ENCODE measurements around the gene FAXDC2.

Gene FAXDC2

GRCh38 chr5:154779105-154779504 lies 71.3 kb downstream of the FAXDC2 start:
- Histone ChIP-seq H3K27me3 (no peaks in the 10 kb centered on the region), H3K4me1 (peaks cover 0 to 85% (median 58%) of the 10 kb centered on the region in 4 donors), H3K9me3 (no peaks in the 10 kb centered on the region), H3K27ac (no peak overlapping the region), H3K36me3 (no peaks in the 10 kb centered on the region), H3K4me3 (no peak overlapping the region)
- TF ChIP-seq, protein P1, sequence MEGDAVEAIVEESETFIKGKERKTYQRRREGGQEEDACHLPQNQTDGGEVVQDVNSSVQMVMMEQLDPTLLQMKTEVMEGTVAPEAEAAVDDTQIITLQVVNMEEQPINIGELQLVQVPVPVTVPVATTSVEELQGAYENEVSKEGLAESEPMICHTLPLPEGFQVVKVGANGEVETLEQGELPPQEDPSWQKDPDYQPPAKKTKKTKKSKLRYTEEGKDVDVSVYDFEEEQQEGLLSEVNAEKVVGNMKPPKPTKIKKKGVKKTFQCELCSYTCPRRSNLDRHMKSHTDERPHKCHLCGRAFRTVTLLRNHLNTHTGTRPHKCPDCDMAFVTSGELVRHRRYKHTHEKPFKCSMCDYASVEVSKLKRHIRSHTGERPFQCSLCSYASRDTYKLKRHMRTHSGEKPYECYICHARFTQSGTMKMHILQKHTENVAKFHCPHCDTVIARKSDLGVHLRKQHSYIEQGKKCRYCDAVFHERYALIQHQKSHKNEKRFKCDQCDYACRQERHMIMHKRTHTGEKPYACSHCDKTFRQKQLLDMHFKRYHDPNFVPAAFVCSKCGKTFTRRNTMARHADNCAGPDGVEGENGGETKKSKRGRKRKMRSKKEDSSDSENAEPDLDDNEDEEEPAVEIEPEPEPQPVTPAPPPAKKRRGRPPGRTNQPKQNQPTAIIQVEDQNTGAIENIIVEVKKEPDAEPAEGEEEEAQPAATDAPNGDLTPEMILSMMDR (IDR thresholded peaks at IDR 0.05), result no peak
- DNase-seq, result peak in 1 of 2 donors; percentile 35
- intact Hi-C loops (cut with DNase I; ENCODE audit: low total_unique reads), result no loop called here

DNA sequence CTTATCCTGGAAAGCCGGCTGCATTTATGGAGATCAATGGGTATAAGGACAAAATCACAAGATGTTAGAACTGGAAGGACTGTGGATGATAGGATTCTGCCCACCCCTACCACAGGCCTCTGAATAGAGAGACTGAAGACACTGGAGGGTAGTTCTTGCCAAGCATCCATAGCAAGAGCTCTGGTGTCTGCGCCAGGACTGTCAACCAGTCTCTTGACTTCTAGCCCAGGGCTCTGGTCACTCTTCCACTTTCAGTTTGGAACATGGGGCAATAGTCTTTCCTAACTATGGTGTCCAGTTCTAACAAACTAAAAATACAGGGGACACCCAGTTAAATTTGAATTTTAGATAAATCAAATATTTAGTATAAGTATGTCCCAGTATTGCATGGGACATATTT lies 71.9 kb downstream of the FAXDC2 start:
- no peak for DNase-seq
- H3K4me1 ChIP-seq, result peaks cover 0 to 85% (median 57%) of the 10 kb centered on the region in 4 donors
- H3K36me3 ChIP-seq, result no peaks in the 10 kb centered on the region
- no peak overlapping the region for H3K27ac ChIP-seq
- no peak overlapping the region for H3K4me3 ChIP-seq
- no peaks in the 10 kb centered on the region for H3K9me3 ChIP-seq
- intact Hi-C loops (cut with DNase I; ENCODE audit: low total_unique reads), result no loop called here
- TF ChIP-seq, protein P1 (IDR thresholded peaks at IDR 0.05), result no peak
- H3K27me3 ChIP-seq, result no peaks in the 10 kb centered on the region

- no peaks in the 10 kb centered on the region for H3K27me3 ChIP-seq
- no peaks in the 10 kb centered on the region for H3K36me3 ChIP-seq
- no peaks in the 10 kb centered on the region for H3K9me3 ChIP-seq
- no peak for DNase-seq
- TF ChIP-seq, protein P1 (IDR thresholded peaks at IDR 0.05), result no peak
- peaks cover 0 to 85% (median 51%) of the 10 kb centered on the region in 4 donors for H3K4me1 ChIP-seq
- H3K4me3 ChIP-seq, result no peak overlapping the region
- H3K27ac ChIP-seq, result no peak overlapping the region
- intact Hi-C loops (cut with DNase I; ENCODE audit: low total_unique reads), result no loop called here
These were observed 74.2 kb downstream of the FAXDC2 start for GRCh38 chr5:154776167-154776566.

DNA sequence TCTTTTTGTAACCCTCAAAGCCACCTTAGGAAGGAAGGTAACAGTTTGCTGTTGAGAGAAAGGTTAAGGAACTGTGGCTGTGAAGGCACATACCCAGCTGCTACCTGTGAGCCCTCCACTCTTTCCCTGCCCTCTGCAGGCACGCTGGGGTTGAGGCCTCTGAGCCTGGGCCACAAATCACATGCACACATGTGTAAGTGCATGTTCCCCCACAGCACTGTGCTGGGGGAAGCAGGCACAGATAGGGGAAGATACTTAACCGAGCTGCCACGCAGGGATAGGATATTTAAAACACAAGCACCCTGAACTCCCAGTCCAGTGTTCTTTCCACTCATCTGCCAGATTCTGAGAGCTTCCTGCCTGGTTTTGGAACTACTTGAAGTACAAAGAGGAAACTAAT lies 77.1 kb downstream of the FAXDC2 start:
- no peak for DNase-seq
- Histone ChIP-seq H3K27me3 (no peaks in the 10 kb centered on the region), H3K36me3 (no peaks in the 10 kb centered on the region), H3K4me1 (peaks cover 0 to 87% (median 56%) of the 10 kb centered on the region in 4 donors), H3K9me3 (no peaks in the 10 kb centered on the region), H3K4me3 (no peak overlapping the region), H3K27ac (no peak overlapping the region)
- intact Hi-C loops (cut with DNase I; ENCODE audit: low total_unique reads), result no loop called here
- TF ChIP-seq, protein P1 (IDR thresholded peaks at IDR 0.05), result no peak

DNA sequence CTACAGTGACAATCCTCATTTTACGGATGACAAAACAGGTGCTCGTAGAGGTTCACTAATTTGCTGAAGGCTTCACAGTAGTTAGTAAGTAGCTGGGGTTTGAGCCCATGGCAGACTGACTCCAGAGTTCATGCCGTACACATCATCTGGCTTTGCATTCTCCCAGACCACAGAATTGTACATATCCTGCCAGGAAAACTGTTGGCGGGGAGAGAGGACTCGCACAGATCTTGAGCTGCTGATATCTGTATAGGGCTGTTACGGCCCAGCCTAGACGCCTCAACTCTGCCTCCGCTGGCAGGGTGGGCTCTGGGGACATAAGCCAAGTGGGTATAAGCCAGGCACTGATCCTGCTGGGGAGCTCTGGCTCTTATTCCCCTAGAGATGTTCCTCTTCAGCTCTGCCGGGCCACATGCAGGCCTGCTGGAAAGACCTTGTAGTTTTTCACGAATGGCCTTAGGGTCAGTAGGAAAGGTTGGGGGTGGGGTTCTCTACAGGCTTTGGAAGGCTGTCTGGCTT lies 79.0 kb downstream of the FAXDC2 start:
- intact Hi-C loops (cut with DNase I; ENCODE audit: low total_unique reads), result no loop called here
- H3K4me3 ChIP-seq, result peak overlapping the region in 1 of 2 donors; percentile 12
- H3K4me1 ChIP-seq, result peaks cover 0 to 96% (median 65%) of the 10 kb centered on the region in 4 donors
- DNase-seq, result peak in 1 of 2 donors; percentile 40
- H3K27me3 ChIP-seq, result no peaks in the 10 kb centered on the region
- no peaks in the 10 kb centered on the region for H3K36me3 ChIP-seq
- no peaks in the 10 kb centered on the region for H3K9me3 ChIP-seq
- TF ChIP-seq, protein P1 (IDR thresholded peaks at IDR 0.05), result no peak
- peak overlapping the region; percentile 46 to 52 for H3K27ac ChIP-seq

GRCh38 chr5:154770111-154770510 lies 80.3 kb downstream of the FAXDC2 start:
- no peak for DNase-seq
- peak overlapping the region in 1 of 2 donors; percentile 46 for H3K27ac ChIP-seq
- no peaks in the 10 kb centered on the region for H3K36me3 ChIP-seq
- intact Hi-C loops (cut with DNase I; ENCODE audit: low total_unique reads), result no loop called here
- TF ChIP-seq, protein P1 (IDR thresholded peaks at IDR 0.05), result no peak
- H3K27me3 ChIP-seq, result no peaks in the 10 kb centered on the region
- no peaks in the 10 kb centered on the region for H3K9me3 ChIP-seq
- H3K4me3 ChIP-seq, result no peak overlapping the region
- peaks cover 0 to 98% (median 66%) of the 10 kb centered on the region in 4 donors for H3K4me1 ChIP-seq
